Mucosa of stomach (tissue), 1 donor: ENCODE measurements around the gene CLK1.
A peak's percentile ranks its signal among the peaks of the same experiment; 100 is the strongest.
"Not testable (repeated sequence)": the region's sequence is repeated elsewhere in the genome, so short reads cannot be mapped to it uniquely, and the experiment has no call there.

Experiments
- H3K27me3 ChIP-seq: one replicate; pipeline ENCODE4 v1.7.0; 2013; ENCODE audit warnings: mild to moderate bottlenecking, low read length; ENCODE audit not compliant: control insufficient read depth, insufficient read depth
- H3K36me3 ChIP-seq: one replicate; pipeline ENCODE4 v1.7.0; 2013; ENCODE audit warnings: low read length; ENCODE audit not compliant: control insufficient read depth, insufficient read depth
- H3K4me1 ChIP-seq: one replicate; pipeline ENCODE4 v1.7.0; 2013; ENCODE audit warnings: mild to moderate bottlenecking, low read length; ENCODE audit not compliant: control insufficient read depth, insufficient read depth
- H3K4me3 ChIP-seq: one replicate; pipeline ENCODE4 v1.7.0; 2013; ENCODE audit warnings: low read length
- H3K9ac ChIP-seq: one replicate; pipeline ENCODE4 v1.7.0; 2013; ENCODE audit warnings: mild to moderate bottlenecking, low read length, moderate library complexity
- H3K9me3 ChIP-seq: one replicate; pipeline ENCODE4 v1.7.0; 2013; ENCODE audit warnings: mild to moderate bottlenecking, low read length, moderate library complexity; ENCODE audit not compliant: control insufficient read depth
- donor health status: Pancreatic carcinoma.

The CLK1 gene

DNA sequence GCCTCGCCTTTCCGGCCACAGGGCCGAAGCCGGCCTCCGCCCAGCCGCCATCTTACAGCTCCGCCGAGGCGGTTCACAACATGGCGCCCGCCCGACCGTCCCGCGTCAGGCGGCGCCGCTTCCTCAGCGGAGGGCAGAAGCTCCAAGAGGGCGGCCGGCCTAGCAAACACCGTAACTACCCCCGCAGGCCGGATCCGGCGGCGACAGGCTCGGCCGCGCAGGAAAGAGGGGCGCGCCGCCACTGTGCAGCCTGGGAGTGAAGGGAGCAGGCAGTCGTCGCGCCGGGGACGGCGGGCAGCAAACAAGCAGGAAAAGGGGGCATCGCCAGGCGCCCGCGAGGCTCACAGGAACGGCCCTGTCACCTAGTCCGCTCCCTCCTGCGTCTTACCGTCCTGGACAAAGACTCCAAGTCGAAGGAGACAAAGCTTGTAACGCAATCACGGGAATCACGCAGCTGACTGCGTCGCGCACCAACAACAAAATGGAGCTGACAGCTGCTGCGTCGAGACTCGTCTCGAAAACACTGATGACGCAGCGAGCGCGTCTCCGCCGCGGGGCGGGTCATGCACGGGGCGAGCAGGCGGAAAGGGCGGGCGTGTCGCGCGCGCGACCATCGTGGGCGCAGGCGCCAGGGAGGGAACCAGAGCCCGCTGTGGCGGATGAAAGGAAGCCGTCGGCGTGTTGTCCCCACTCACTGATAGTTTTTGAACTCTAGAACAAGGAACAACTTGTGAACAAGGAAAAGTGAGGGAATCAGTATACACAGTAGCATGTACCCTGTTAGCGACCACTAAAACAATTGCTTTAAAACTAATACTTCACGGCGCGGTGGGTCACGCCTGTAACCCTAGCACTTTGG lies at the start of gene CLK1:
TSS of gene CLK1 (minus strand) at position 483 of the 859 bp plus-strand sequence. CDS start 2,796 bp downstream, outside the sequence.
- H3K36me3 ChIP-seq = no peaks in the 10 kb centered on the region
- peaks cover 20% of the 10 kb centered on the region for H3K4me1 ChIP-seq

DNA sequence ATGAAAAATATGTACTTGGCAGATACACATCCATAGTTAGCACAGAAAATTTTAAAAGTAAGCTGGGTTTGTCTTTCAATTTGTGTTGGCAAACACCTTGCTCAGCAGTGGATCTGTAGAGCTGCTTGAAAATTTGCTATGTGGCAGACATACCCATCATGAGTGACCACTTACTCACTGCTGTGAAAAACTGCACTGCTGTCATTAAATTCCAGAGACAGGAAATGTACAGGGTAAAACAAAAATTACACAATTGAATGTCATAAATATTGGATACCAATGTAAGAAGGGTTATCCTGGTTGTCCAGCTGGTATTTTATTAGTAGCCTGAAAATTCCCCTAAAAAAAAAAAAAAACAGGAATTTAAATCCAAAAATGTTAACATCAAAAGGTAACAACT lies 49.2 kb upstream of the CLK1 start:
- Histone ChIP-seq H3K9ac (no peak overlapping the region), H3K36me3 (peaks cover 5% of the 10 kb centered on the region), H3K9me3 (no peaks in the 10 kb centered on the region), H3K4me3 (no peak overlapping the region), H3K4me1 (no peaks in the 10 kb centered on the region), H3K27me3 (no peaks in the 10 kb centered on the region)

More for the DNA sequence above, at the start of gene CLK1:
- Histone ChIP-seq H3K9ac (peak within 1 kb of the TSS; percentile 100), H3K27me3 (no peaks in the 10 kb centered on the region), H3K9me3 (no peaks in the 10 kb centered on the region), H3K4me3 (peak within 1 kb of the TSS; percentile 98)

DNA sequence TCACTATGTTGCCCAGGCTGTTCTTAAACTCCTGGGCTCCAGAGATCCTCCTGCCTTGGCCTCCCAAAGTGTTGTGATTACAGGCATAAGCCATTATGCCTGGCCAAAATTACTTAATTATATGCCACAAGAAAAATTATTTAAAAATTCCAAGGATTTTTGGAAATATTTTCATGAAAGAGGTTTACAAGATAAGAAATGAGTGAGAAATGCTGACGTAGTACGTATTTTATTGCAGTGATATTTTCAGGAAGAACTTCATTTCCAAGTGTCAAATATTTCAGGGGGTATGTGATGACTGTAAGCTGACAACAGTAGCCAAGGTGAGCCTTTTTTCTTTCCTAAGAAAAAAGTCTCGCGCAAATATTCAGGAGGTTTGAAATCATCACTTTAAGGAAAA lies 45.5 kb upstream of the CLK1 start:
- no peak overlapping the region for H3K4me3 ChIP-seq
- no peaks in the 10 kb centered on the region for H3K36me3 ChIP-seq
- H3K9me3 ChIP-seq = no peaks in the 10 kb centered on the region
- no peaks in the 10 kb centered on the region for H3K4me1 ChIP-seq
- no peak overlapping the region for H3K9ac ChIP-seq
- H3K27me3 ChIP-seq = no peaks in the 10 kb centered on the region

DNA sequence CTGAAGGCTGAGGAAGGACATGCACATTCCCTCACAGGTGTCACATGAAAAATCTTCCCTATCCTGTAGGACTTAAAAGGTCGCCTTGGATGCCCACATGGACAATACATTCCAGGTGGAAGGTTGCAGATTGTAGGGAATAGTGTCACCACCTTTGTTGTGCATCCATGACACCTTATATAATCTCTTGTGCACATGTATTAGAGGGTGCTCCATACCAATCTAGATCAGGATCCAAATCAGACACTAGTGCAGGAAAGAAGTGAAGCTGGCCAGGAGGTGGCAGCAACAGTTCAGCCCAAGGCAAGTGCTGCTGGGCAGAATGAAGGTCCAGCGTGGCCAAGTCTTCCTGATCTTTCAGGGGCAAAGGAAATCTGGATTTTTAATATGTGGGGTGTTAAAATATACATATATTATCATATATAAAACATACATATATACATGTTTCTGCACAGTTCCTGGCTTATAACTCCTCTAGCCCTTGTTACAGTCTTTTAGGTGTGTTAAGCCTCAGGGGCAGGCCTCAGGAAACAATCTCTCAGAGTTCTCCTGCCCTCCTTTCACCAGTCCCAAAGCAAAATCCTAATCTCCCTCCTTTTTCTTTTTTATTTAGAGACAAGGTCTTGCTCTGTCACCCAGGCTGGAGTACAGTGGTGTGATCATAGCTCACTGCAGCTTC lies 41.3 kb upstream of the CLK1 start:
- Histone ChIP-seq H3K4me3 (no peak overlapping the region), H3K4me1 (no peaks in the 10 kb centered on the region), H3K27me3 (no peaks in the 10 kb centered on the region), H3K36me3 (no peaks in the 10 kb centered on the region), H3K9me3 (no peaks in the 10 kb centered on the region), H3K9ac (no peak overlapping the region)

DNA sequence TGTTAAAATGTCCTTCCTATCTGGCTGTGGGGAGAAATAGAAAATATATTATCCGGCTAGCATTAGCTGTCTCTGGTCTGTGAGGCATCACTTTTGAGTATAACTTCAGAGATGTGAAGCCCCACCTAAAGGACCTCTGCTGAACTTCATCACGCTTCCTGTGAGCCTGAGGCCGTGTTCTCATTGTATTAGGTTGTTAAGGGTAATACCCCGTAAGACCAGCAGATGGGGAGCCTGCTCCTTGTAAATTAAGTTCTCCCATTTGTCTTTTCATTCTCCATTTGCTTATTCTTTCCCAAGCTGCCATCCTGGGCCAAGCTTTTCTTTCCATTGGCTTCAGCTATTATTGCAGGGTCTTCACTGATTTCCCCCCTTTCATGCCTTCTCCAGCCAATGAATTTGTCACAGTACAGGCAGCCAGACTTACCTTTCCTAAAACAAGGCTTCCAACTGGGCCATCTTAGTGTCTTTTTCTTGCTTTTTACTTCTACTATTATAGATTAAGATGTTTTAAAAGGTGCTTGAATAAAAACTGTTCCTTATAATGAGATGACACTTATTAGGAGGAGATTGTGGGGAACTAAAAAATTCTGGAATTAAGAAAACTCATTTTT lies 37.1 kb upstream of the CLK1 start:
- H3K4me1 ChIP-seq = no peaks in the 10 kb centered on the region
- H3K9me3 ChIP-seq = no peaks in the 10 kb centered on the region
- H3K4me3 ChIP-seq = no peak overlapping the region
- H3K36me3 ChIP-seq = peaks cover 6% of the 10 kb centered on the region
- no peaks in the 10 kb centered on the region for H3K27me3 ChIP-seq
- no peak overlapping the region for H3K9ac ChIP-seq

DNA sequence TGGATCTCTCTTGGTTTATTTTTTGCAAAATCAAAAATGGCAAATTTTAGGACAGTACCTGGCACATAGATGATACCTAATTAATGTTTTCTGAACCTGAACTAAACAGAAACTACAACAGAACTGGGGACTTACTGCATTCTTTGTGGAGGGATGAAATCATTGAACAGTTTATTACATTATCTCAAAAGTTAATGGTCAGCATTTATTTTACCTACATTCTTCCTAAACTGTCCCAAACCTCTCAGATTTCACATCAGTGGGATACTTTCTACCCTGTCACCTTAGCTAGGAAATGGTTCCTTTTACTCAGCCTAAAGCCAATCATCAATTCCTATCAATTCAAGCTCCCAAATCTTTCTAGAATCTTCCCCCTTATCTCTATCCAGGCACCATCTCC lies 35.0 kb upstream of the CLK1 start:
- H3K4me3 ChIP-seq = no peak overlapping the region
- no peaks in the 10 kb centered on the region for H3K9me3 ChIP-seq
- no peak overlapping the region for H3K9ac ChIP-seq
- H3K4me1 ChIP-seq = no peaks in the 10 kb centered on the region
- peaks cover 12% of the 10 kb centered on the region for H3K36me3 ChIP-seq
- no peaks in the 10 kb centered on the region for H3K27me3 ChIP-seq

DNA sequence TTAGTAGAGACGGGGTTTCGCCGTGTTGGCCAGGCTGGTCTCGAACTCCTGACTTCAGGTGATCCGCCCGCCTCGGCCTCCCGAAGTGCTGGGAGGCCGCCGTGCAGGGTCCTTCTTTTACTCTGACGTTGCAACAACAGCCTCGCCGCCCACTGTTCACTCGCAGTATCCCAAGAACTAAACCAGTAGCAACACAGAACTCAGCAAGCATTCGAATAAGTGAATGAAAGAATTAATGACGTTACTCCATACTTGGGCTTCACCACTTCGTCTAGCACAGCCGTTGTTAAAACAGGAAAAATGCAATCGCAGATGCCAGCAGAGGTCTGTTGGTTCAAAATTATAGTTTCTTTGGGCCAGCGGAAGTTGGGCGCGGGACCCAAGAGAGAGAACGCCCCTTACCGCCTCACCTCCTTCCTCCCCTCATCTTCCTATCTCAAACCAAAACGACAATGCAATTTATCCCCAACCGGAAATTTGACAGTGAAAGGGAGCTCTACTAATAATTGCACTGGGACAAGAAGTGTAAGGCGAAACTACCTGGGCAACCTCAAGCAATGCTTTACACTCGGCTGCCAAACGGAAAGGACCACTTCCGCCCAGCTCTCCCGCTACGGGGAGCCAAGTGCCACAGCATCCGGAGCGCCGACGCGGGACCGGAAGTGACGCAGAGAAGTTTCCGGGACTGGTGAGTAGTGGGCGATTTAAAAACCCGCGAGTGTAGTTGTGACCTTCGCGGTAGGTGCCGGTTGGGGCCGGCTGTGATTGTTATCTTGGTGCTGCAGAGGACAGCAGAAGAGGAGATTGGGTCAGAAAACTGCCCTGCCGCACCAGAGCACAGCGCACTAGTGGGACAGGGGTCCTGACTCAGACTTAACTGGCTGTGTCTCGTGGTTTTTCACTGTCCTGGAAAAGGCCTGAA lies 24.5 kb upstream of the CLK1 start, which contains the start of the genes NIF3L1 and PPIL3:
TSS of gene NIF3L1 (plus strand) at position 668 of the 922 bp plus-strand sequence. CDS start 2,573 bp downstream, outside the sequence.
TSS of gene PPIL3 (minus strand) at position 374 of the 922 bp plus-strand sequence. CDS start 1,462 bp downstream, outside the sequence.
- Histone ChIP-seq H3K36me3 (no peaks in the 10 kb centered on the region), H3K9ac (peak within 1 kb of the TSS; percentile 85), H3K4me3 (peak within 1 kb of the TSS; percentile 78), H3K9me3 (no peaks in the 10 kb centered on the region), H3K27me3 (no peaks in the 10 kb centered on the region), H3K4me1 (peaks cover 10% of the 10 kb centered on the region)

DNA sequence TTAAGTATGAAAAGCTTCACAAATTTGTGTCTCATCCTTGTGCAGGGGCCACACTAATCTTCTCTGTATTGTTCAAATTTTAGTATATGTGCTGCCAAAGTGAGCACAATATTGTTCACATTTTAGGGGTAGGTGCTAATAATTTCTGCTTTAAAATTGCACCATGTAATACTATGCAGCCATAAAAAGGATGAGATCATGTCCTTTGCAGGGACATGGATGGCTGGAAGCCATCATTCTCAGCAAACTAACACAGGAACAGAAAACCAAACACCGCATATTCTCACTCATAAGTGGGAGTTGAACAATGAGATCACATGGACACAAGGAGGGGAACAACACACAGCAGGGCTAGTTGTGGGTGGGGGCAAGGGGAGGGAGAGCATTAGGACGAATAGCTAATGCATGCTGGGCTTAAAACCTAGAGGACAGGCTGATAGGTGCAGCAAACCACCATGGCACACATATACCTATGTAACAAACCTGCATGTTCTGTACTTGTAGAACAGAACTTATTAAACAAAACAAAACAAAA lies 17.3 kb upstream of the CLK1 start:
- not testable (repeated sequence) for H3K4me1 ChIP-seq, H3K4me3 ChIP-seq, H3K36me3 ChIP-seq, H3K9me3 ChIP-seq, H3K27me3 ChIP-seq, H3K9ac ChIP-seq

DNA sequence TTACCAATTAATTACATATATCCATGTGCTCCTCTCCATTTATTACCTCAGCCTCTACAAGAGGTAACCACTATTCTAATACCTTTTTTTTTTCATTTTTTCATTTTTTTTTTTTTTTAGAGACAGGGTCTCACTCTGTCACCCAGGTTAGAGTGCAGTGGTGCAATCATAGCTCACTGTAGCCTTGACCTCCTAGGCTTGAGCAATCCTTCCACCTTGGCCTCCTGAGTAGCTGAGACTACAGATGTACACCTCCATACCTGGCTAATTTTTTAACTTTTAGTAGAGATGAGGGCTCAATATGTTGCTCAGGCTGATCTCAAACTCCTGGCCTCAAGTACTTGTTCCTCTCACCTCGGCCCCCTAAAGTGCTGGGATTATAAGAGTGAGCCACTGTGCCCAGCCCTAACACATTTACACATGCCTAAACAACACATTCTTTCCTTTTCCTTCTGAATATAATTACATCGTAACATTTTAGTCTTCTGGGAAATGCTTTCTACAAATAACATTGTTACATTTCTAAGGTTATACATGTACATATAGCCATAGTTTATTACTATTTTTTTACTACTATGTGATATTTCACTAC lies 13.9 kb upstream of the CLK1 start:
- no peaks in the 10 kb centered on the region for H3K27me3 ChIP-seq
- no peaks in the 10 kb centered on the region for H3K4me1 ChIP-seq
- H3K9ac ChIP-seq = no peak overlapping the region
- H3K36me3 ChIP-seq = no peaks in the 10 kb centered on the region
- no peaks in the 10 kb centered on the region for H3K9me3 ChIP-seq
- H3K4me3 ChIP-seq = no peak overlapping the region

DNA sequence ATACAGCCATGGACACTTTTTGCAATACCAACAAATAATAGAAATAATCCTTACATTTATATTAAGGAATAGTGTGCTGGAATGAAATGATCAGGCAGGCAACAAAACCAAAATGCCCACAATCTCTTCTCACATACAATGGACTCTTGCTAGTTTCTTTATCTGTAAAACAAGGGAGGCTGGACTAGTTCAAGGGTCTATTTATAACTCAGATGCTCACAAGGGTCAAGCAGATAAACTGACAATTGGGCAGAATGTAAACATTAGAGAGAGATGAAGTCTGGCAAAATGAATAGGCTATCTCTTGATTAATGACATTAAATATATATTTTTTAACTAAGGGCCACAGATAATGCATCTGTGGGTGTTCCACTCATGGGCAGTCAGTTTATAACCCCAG lies 13.0 kb upstream of the CLK1 start:
- H3K36me3 ChIP-seq = no peaks in the 10 kb centered on the region

DNA sequence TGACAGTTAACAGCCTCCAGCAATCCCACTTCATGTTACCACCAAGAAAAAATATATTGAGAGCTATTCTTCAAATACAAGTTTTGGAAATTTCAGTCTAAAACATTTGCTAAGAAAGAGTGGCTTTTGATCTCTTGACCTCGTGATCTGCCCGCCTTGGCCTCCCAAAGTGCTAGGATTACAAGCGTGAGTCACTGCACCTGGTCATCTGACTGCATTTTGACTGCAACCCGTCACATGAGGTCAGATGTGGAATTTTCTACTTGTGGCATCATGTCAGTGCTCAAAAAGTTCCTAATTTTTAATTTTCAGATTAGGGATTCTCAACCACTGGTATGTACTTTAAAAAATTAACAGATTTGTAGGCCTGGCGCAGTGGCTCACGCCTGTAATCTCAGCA lies 9.1 kb upstream of the CLK1 start:
- Histone ChIP-seq H3K4me1 (no peaks in the 10 kb centered on the region), H3K36me3 (no peaks in the 10 kb centered on the region), H3K4me3 (no peak overlapping the region), H3K27me3 (no peaks in the 10 kb centered on the region), H3K9me3 (no peaks in the 10 kb centered on the region), H3K9ac (no peak overlapping the region)

More for the DNA sequence above, 13.0 kb upstream of the CLK1 start:
- Histone ChIP-seq H3K4me1 (no peaks in the 10 kb centered on the region), H3K27me3 (no peaks in the 10 kb centered on the region), H3K9ac (no peak overlapping the region), H3K4me3 (no peak overlapping the region), H3K9me3 (no peaks in the 10 kb centered on the region)
